Measurements from ENCODE around the gene DSG2. TPM values are rescaled to one million over a fixed set of nuclear protein-coding genes. Genes with fewer than 3 reads are reported as not detected.

The DSG2 gene
- total and polyA plus RNA-seq, 2 of the 4 experiments (the other 2 are of a cell fraction): 1.8 to 2.3 TPM

DNA sequence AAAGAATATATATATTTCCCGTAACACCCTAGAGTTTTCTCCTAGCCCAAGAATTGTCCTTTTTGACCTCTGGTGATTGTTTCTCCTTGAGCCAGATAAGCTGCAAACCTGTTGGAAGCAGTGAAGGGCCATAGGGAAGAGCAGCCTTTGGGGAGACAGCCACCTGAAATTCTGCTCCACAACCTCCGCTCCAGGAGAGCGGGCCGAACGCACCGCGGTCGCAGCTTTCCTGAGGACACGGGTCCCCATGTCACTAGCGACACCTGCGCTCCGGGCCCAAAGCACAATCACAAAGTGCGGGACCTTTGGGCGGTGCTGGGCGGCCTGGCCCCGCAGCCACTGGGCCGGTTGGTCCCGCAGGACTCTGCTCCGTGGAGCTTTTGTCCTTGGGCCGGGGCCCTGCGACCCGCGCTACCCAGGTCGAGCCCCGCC is 557 bp upstream of the DSG2 start:
- peak overlapping the region; percentile 58 for H2AFZ ChIP-seq (replicated peaks; ENCODE audit: low read length, poor library complexity)
- no peak overlapping the region for H2BK5ac ChIP-seq (ENCODE audit: low read depth, low read length, poor library complexity, severe bottlenecking)
- H3K9me1 ChIP-seq (ENCODE audit: insufficient read depth, low read length): no peaks in the 10 kb centered on the region
- no peaks in the 10 kb centered on the region for H3K9me3 ChIP-seq (ENCODE audit: control insufficient read depth, insufficient read depth, low read length)
- H3K79me1 ChIP-seq (ENCODE audit: low read depth in 1 of 2, low read length in 2 of 2): no peaks in the 10 kb centered on the region
- H2AK9ac ChIP-seq (replicated peaks; ENCODE audit: low read depth, low read length, poor library complexity): no peak overlapping the region
- no peak overlapping the region for H2AK5ac ChIP-seq (ENCODE audit: low read depth, low read length)
- intact Hi-C loops (cut with micrococcal nuclease) (no loop called here), in situ Hi-C loops (cut with MboI; ENCODE audit: low sequenced_read_pairs) (no loop called here), dilution Hi-C loops (cut with HindIII; ENCODE audit: low sequenced_read_pairs, unreplicated experiment) (no loop called here)
- H3K36me3 ChIP-seq (ENCODE audit: control insufficient read depth, insufficient read depth, low read length): no peaks in the 10 kb centered on the region
- no peak overlapping the region for H3K56ac ChIP-seq (ENCODE audit: extremely low read depth, insufficient read depth, low read length)
- no peak overlapping the region for H3K27ac ChIP-seq (ENCODE audit: insufficient read depth, low read length)
- no peak overlapping the region; the same call in 1 of the 2 replicates for H3K4me3 ChIP-seq (ENCODE audit: insufficient read depth, low read depth, low read length)
- H4K20me1 ChIP-seq (ENCODE audit: insufficient read depth, low read length): no peaks in the 10 kb centered on the region
- H3K27me3 ChIP-seq (ENCODE audit: control insufficient read depth, insufficient read depth, low read length): peaks cover 9% of the 10 kb centered on the region
- H2BK120ac ChIP-seq (ENCODE audit: low read depth, low read length): no peak overlapping the region
- H3K4me1 ChIP-seq (ENCODE audit: control insufficient read depth, insufficient read depth, low read length): no peaks in the 10 kb centered on the region
- H2BK15ac ChIP-seq (ENCODE audit: low read depth, low read length): no peak overlapping the region
- H4K8ac ChIP-seq (ENCODE audit: low read depth in 2 of 2, low read length in 2 of 2): no peak overlapping the region
- no peak for ATAC-seq (ENCODE audit: low read depth)
- no peak for TF ChIP-seq NFE2L2 (IDR thresholded peaks at IDR 0.05; ENCODE audit: low read depth, low read length)
- no peak for TF ChIP-seq POLR2A (IDR thresholded peaks at IDR 0.05; ENCODE audit: low read depth, low read length)
- no peak for TF ChIP-seq MAFK (IDR thresholded peaks at IDR 0.05; ENCODE audit: low read depth, low read length)
- TF ChIP-seq MXI1 (IDR thresholded peaks at IDR 0.05; ENCODE audit: borderline replicate concordance, low read depth, low read length): no peak
- no peak for TF ChIP-seq RAD21 (IDR thresholded peaks at IDR 0.05; ENCODE audit: low read length)
- TF ChIP-seq, protein P1, sequence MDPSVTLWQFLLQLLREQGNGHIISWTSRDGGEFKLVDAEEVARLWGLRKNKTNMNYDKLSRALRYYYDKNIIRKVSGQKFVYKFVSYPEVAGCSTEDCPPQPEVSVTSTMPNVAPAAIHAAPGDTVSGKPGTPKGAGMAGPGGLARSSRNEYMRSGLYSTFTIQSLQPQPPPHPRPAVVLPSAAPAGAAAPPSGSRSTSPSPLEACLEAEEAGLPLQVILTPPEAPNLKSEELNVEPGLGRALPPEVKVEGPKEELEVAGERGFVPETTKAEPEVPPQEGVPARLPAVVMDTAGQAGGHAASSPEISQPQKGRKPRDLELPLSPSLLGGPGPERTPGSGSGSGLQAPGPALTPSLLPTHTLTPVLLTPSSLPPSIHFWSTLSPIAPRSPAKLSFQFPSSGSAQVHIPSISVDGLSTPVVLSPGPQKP (IDR thresholded peaks at IDR 0.05; ENCODE audit: borderline replicate concordance, low read depth, low read length): no peak
- TF ChIP-seq MAZ (IDR thresholded peaks at IDR 0.05; ENCODE audit: borderline replicate concordance, low read depth, low read length): no peak
- TF ChIP-seq, protein P2, sequence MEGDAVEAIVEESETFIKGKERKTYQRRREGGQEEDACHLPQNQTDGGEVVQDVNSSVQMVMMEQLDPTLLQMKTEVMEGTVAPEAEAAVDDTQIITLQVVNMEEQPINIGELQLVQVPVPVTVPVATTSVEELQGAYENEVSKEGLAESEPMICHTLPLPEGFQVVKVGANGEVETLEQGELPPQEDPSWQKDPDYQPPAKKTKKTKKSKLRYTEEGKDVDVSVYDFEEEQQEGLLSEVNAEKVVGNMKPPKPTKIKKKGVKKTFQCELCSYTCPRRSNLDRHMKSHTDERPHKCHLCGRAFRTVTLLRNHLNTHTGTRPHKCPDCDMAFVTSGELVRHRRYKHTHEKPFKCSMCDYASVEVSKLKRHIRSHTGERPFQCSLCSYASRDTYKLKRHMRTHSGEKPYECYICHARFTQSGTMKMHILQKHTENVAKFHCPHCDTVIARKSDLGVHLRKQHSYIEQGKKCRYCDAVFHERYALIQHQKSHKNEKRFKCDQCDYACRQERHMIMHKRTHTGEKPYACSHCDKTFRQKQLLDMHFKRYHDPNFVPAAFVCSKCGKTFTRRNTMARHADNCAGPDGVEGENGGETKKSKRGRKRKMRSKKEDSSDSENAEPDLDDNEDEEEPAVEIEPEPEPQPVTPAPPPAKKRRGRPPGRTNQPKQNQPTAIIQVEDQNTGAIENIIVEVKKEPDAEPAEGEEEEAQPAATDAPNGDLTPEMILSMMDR (conservative IDR thresholded peaks at IDR 0.05; ENCODE audit: low read depth, low read length): no peak
- no peak for TF ChIP-seq BHLHE40 (IDR thresholded peaks at IDR 0.05; ENCODE audit: low read depth, low read length)
- no peak for TF ChIP-seq CEBPB (IDR thresholded peaks at IDR 0.05; ENCODE audit: low read depth, low read length)
- TF ChIP-seq RFX5 (IDR thresholded peaks at IDR 0.05; ENCODE audit: low read depth, low read length): no peak
- no peak for TF ChIP-seq FOS (IDR thresholded peaks at IDR 0.05; ENCODE audit: low read depth, low read length)
- no peak for TF ChIP-seq SMC3 (IDR thresholded peaks at IDR 0.05; ENCODE audit: low read depth, low read length)
- TF ChIP-seq RCOR1 (IDR thresholded peaks at IDR 0.05; ENCODE audit: insufficient replicate concordance, low read length): no peak
- TF ChIP-seq, protein P3, sequence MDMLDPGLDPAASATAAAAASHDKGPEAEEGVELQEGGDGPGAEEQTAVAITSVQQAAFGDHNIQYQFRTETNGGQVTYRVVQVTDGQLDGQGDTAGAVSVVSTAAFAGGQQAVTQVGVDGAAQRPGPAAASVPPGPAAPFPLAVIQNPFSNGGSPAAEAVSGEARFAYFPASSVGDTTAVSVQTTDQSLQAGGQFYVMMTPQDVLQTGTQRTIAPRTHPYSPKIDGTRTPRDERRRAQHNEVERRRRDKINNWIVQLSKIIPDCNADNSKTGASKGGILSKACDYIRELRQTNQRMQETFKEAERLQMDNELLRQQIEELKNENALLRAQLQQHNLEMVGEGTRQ (IDR thresholded peaks at IDR 0.05; ENCODE audit: low read depth, low read length): no peak
- no peak for TF ChIP-seq CHD1 (IDR thresholded peaks at IDR 0.05; ENCODE audit: low read depth, low read length)
- H3K18ac ChIP-seq (ENCODE audit: low read depth, low read length): no peak overlapping the region
- no peak overlapping the region for H3K4ac ChIP-seq (ENCODE audit: low read depth, low read length)
- no peak overlapping the region for H4K91ac ChIP-seq (ENCODE audit: insufficient read depth, low read depth, low read length)
- no peak overlapping the region for H3K9ac ChIP-seq (ENCODE audit: low read depth, low read length)
- DNase-seq: no peak
- BruUV-seq (replicated peaks): no TSS peak
- 34% methylated on average over 10 of the region's 25 CpGs; no CpG with 5 or more reads in 1 of the 2 experiments for WGBS, 2 experiments (ENCODE audit: extremely low coverage in 2 of 2, insufficient read length in 1 of 2)
- no peak overlapping the region for H3K4me2 ChIP-seq (ENCODE audit: low read depth, low read length)
- no peak overlapping the region for H3K23ac ChIP-seq (ENCODE audit: low read depth, low read length)
- CTCF ChIA-PET: no interaction called here
- H4K5ac ChIP-seq (ENCODE audit: low read depth, low read length): no peak overlapping the region
- H3K14ac ChIP-seq (replicated peaks; ENCODE audit: low read depth, low read length): no peak overlapping the region
- H2BK20ac ChIP-seq (ENCODE audit: low read depth, low read length): no peak overlapping the region
- POLR2A ChIA-PET (ENCODE audit: unreplicated experiment): no interaction called here

All from IMR-90 (cell line).